ENCODE results near the gene STIP1. TPM values are rescaled to one million over a fixed set of nuclear protein-coding genes. Genes with fewer than 3 reads are reported as not detected.

STIP1 gene
- total and polyA plus RNA-seq, 2 of the 8 experiments (the other 6 are each of a cell fraction or from before 2014, with no cell fraction given) = 140 to 329 TPM

DNA sequence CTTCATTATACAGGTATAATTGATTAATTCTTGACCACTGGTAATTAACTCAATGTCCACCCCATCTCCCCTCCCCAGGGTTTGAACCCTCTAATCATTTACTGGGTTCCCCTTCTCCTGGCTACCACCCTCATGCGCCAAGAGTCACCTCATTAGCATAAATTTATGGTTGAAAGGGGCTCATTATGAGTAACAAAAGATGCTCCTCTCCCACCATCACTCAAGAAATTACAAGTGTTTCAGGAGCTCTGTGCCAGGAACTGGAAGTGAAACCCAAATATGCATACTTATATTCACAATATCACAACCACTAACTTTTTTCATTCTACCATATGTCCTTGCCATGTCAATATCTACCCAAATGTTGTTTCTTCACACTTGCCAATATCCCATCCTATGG lies 7.8 kb upstream of the STIP1 start:
- no peak overlapping the region for H2AK5ac ChIP-seq (ENCODE audit: low read depth, low read length)
- H4K91ac ChIP-seq (replicated peaks; ENCODE audit: insufficient read length, low read length) = no peak overlapping the region
- H3K4ac ChIP-seq (replicated peaks; ENCODE audit: insufficient read length, low read depth, low read length) = no peak overlapping the region
- no peak overlapping the region for H2BK20ac ChIP-seq (ENCODE audit: low read length)
- H2BK15ac ChIP-seq (ENCODE audit: low read length) = no peak overlapping the region
- peaks cover 1 to 7% of the 10 kb centered on the region in 2 experiments for H4K20me1 ChIP-seq (replicated peaks in 1 of 2; ENCODE audit: control insufficient read depth in 1 of 2, insufficient read depth in 2 of 2, low read length in 2 of 2)
- CTCF ChIA-PET (ENCODE audit: partially characterized antibody) = no interaction called here
- H3K79me2 ChIP-seq (ENCODE audit: control insufficient read depth in 1 of 2, insufficient read depth in 2 of 2, low read length in 2 of 2) = peaks cover 0 to 6% of the 10 kb centered on the region in 2 experiments; a peak in 1 of 4 replicates
- H3K23ac ChIP-seq (ENCODE audit: insufficient read length) = no peak overlapping the region
- no peak overlapping the region for H2AFZ ChIP-seq (ENCODE audit: low read length)
- TF ChIP-seq PHF8 (conservative IDR thresholded peaks at IDR 0.05; ENCODE audit: low read depth, low read length) (no peak), KDM4A (IDR thresholded peaks at IDR 0.05; ENCODE audit: low read depth, low read length, severe bottlenecking) (no peak)
- no peak overlapping the region for H3K27ac ChIP-seq (ENCODE audit: low read depth, low read length)
- H2BK5ac ChIP-seq (ENCODE audit: low read depth, low read length) = no peak overlapping the region
- H2BK12ac ChIP-seq (ENCODE audit: low read depth, low read length) = no peak overlapping the region
- H3K4me3 ChIP-seq (ENCODE audit: extremely low read depth in 1 of 4, insufficient read depth in 2 of 4, low read depth in 3 of 4, low read length in 4 of 4) = no peak overlapping the region
- H3K18ac ChIP-seq (ENCODE audit: extremely low read depth, low read length) = no peak overlapping the region
- no peaks in the 10 kb centered on the region; the same call in 1 of the 2 replicates for H3K79me1 ChIP-seq (ENCODE audit: low read depth, low read length)
- no peak for FAIRE-seq
- no peak overlapping the region for H2BK120ac ChIP-seq (replicated peaks; ENCODE audit: low read depth, low read length)
- DNase-seq (ENCODE audit: low read depth in 1 of 2, low spot score in 2 of 2) = no peak
- no peak overlapping the region for H4K8ac ChIP-seq (ENCODE audit: extremely low read depth, insufficient read depth, low read length)
- no peaks in the 10 kb centered on the region for H3K23me2 ChIP-seq (ENCODE audit: low read depth, low read length)
- POLR2A ChIA-PET (ENCODE audit: partially characterized antibody) = interaction anchor here (4.2 kb wide), 1 partner anchor 14 kb away, joined by 33 read pairs; the partner anchor contains the start of gene MACROD1
- H3K9me3 ChIP-seq (ENCODE audit: insufficient read depth in 2 of 2, low read depth in 1 of 2, low read length in 1 of 2) = peaks cover 8 to 9% of the 10 kb centered on the region in 2 experiments; a peak in 2 of 4 replicates
- H3K9ac ChIP-seq (replicated peaks in 1 of 4; ENCODE audit: extremely low read depth in 1 of 4, low read depth in 3 of 4, low read length in 3 of 4) = no peak overlapping the region
- peaks cover 0 to 7% (median under 1%) of the 10 kb centered on the region in 4 experiments; a peak in 2 of 8 replicates for H3K36me3 ChIP-seq (ENCODE audit: control insufficient read depth in 2 of 4, insufficient read depth in 4 of 4, low read length in 3 of 4)
- H3K4me2 ChIP-seq (ENCODE audit: insufficient read depth in 1 of 2, low read depth in 2 of 2, low read length in 2 of 2) = no peak overlapping the region
- 83% methylated on average over 1 of the region's 1 CpG; no CpG with 5 or more reads in 1 of the 2 experiments for WGBS, 2 experiments (ENCODE audit: extremely low coverage in 1 of 2, insufficient coverage in 1 of 2, insufficient read length in 1 of 2, insufficient replicate concordance in 2 of 2, low coverage in 1 of 2, low lambda C conversion rate in 2 of 2, missing lambda C conversion rate in 1 of 2)
- peaks cover 0 to 7% (median 0%) of the 10 kb centered on the region in 4 experiments; a peak in 3 of 7 replicates for H3K4me1 ChIP-seq (replicated peaks in 1 of 4; ENCODE audit: control insufficient read depth in 3 of 4, insufficient read depth in 4 of 4, low read length in 3 of 4)
- no peak overlapping the region for H3K14ac ChIP-seq (ENCODE audit: insufficient read length)
- H3K27me3 ChIP-seq (replicated peaks in 1 of 4; ENCODE audit: control insufficient read depth in 3 of 4, extremely low read depth in 1 of 4, insufficient read depth in 3 of 4, low read length in 3 of 4) = no peaks in the 10 kb centered on the region
- no peak overlapping the region for H3K56ac ChIP-seq (replicated peaks; ENCODE audit: insufficient read length, low read depth, low read length)
- H4K5ac ChIP-seq (ENCODE audit: insufficient read length, low read depth, low read length) = no peak overlapping the region

All from H1 (cell line).